ENCODE measurements around the gene PPP6R2. TPM values are rescaled to one million over a fixed set of nuclear protein-coding genes. Genes with fewer than 3 reads are reported as not detected.

Gene PPP6R2
- total and polyA plus RNA-seq, 2 of the 8 experiments (the other 6 are each of a cell fraction or from before 2014, with no cell fraction given), result 25.0 to 32.2 TPM

DNA sequence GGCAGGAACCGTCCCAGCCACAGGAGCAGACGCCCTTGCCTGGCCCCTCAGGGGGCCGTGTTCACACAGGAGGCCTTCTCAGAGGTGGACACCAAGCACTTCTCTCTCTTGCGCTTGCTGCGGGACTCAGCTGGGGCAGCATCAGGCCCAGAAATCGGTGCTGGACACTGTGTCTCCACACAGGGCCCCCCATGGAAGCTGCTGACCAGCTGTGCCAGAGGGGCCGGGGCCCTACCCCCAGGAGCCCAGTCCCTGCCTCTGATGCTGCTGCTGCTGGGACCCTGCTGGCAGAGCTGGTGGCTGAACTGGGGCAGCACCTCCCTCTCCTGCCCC lies 39.6 kb upstream of the PPP6R2 start:
- H3K14ac ChIP-seq (ENCODE audit: insufficient read length), result no peak overlapping the region
- no peak overlapping the region for H4K5ac ChIP-seq (ENCODE audit: insufficient read length, low read depth, low read length)
- no peak overlapping the region for H2BK20ac ChIP-seq (ENCODE audit: low read length)
- no peak for FAIRE-seq
- peaks cover 3 to 41% (median 27%) of the 10 kb centered on the region in 4 experiments for H3K4me1 ChIP-seq (replicated peaks in 1 of 4; ENCODE audit: control insufficient read depth in 3 of 4, insufficient read depth in 4 of 4, low read length in 3 of 4)
- peaks cover 11% of the 10 kb centered on the region; the same call in 1 of the 2 replicates for H3K23me2 ChIP-seq (ENCODE audit: low read depth, low read length)
- H3K9me3 ChIP-seq (ENCODE audit: insufficient read depth in 2 of 2, low read depth in 1 of 2, low read length in 1 of 2), result no peaks in the 10 kb centered on the region; a peak in 1 of 4 replicates
- H4K91ac ChIP-seq (replicated peaks; ENCODE audit: insufficient read length, low read length), result no peak overlapping the region
- no peak overlapping the region for H2BK15ac ChIP-seq (ENCODE audit: low read length)
- H3K4me3 ChIP-seq (ENCODE audit: extremely low read depth in 1 of 4, insufficient read depth in 2 of 4, low read depth in 3 of 4, low read length in 4 of 4), result no peak overlapping the region
- H2BK5ac ChIP-seq (ENCODE audit: low read depth, low read length), result peak overlapping the region; percentile 9; the same call in 1 of the 2 replicates
- no peak overlapping the region for H2BK12ac ChIP-seq (ENCODE audit: low read depth, low read length)
- H2AFZ ChIP-seq (ENCODE audit: low read length), result no peak overlapping the region
- no peak overlapping the region for H3K4ac ChIP-seq (replicated peaks; ENCODE audit: insufficient read length, low read depth, low read length)
- H3K18ac ChIP-seq (ENCODE audit: extremely low read depth, low read length), result no peak overlapping the region
- no peak overlapping the region for H3K4me2 ChIP-seq (ENCODE audit: insufficient read depth in 1 of 2, low read depth in 2 of 2, low read length in 2 of 2)
- no peak overlapping the region for H2AK5ac ChIP-seq (ENCODE audit: low read depth, low read length)
- WGBS, 2 experiments (ENCODE audit: extremely low coverage in 1 of 2, insufficient coverage in 1 of 2, insufficient read length in 1 of 2, insufficient replicate concordance in 2 of 2, low coverage in 1 of 2, low lambda C conversion rate in 2 of 2, missing lambda C conversion rate in 1 of 2), result 93% methylated on average over 2 of the region's 7 CpGs; no CpG with 5 or more reads in 1 of the 2 experiments
- DNase-seq (ENCODE audit: low read depth in 1 of 2, low spot score in 2 of 2), result no peak
- H2BK120ac ChIP-seq (replicated peaks; ENCODE audit: low read depth, low read length), result no peak overlapping the region
- H4K8ac ChIP-seq (ENCODE audit: extremely low read depth, insufficient read depth, low read length), result no peak overlapping the region; the same call in 1 of the 2 replicates
- no peaks in the 10 kb centered on the region for H3K36me3 ChIP-seq (ENCODE audit: control insufficient read depth in 2 of 4, insufficient read depth in 4 of 4, low read length in 3 of 4)
- ChIA-PET POLR2A (ENCODE audit: partially characterized antibody) (interaction anchor here (0.7 to 2.4 kb wide), 2 partner anchors 9 to 13 kb away, joined by 3 to 15 read pairs; no protein-coding TSS in a partner anchor), CTCF (ENCODE audit: partially characterized antibody) (interaction anchor here (0.8 to 3.2 kb wide), 8 partner anchors 9 to 51 kb away, joined by 3 to 16 read pairs (median 6); no protein-coding TSS in a partner anchor)
- H4K20me1 ChIP-seq (replicated peaks in 1 of 2; ENCODE audit: control insufficient read depth in 1 of 2, insufficient read depth in 2 of 2, low read length in 2 of 2), result peaks cover 8 to 27% of the 10 kb centered on the region in 2 experiments
- no peak overlapping the region for H3K23ac ChIP-seq (ENCODE audit: insufficient read length)
- no peak overlapping the region for H3K27ac ChIP-seq (ENCODE audit: low read depth, low read length)
- H3K56ac ChIP-seq (replicated peaks; ENCODE audit: insufficient read length, low read depth, low read length), result no peak overlapping the region
- H3K79me2 ChIP-seq (ENCODE audit: control insufficient read depth in 1 of 2, insufficient read depth in 2 of 2, low read length in 2 of 2), result peaks cover 0 to 14% of the 10 kb centered on the region in 2 experiments; a peak in 2 of 4 replicates
- no peaks in the 10 kb centered on the region; a peak in 2 of 7 replicates for H3K27me3 ChIP-seq (replicated peaks in 1 of 4; ENCODE audit: control insufficient read depth in 3 of 4, extremely low read depth in 1 of 4, insufficient read depth in 3 of 4, low read length in 3 of 4)
- no peak overlapping the region for H3K9ac ChIP-seq (replicated peaks in 1 of 4; ENCODE audit: extremely low read depth in 1 of 4, low read depth in 3 of 4, low read length in 3 of 4)
- peaks cover 4% of the 10 kb centered on the region for H3K79me1 ChIP-seq (ENCODE audit: low read depth, low read length)
- TF ChIP-seq SIRT6 (IDR thresholded peaks at IDR 0.05; ENCODE audit: low read length) (no peak), JUN (IDR thresholded peaks at IDR 0.05; ENCODE audit: low read depth, low read length) (no peak), ZNF274 (IDR thresholded peaks at IDR 0.05; ENCODE audit: borderline replicate concordance, extremely low read depth, low read length) (no peak), FOSL1 (IDR thresholded peaks at IDR 0.05; ENCODE audit: insufficient read depth, low read depth, low read length) (no peak), YY1 (IDR thresholded peaks at IDR 0.05; ENCODE audit: low read depth, low read length) (no peak), TEAD4 (IDR thresholded peaks at IDR 0.05; ENCODE audit: low read depth, low read length) (no peak), RNF2 (IDR thresholded peaks at IDR 0.05; ENCODE audit: borderline replicate concordance, low read depth, low read length, missing control alignments, poor library complexity, severe bottlenecking) (no peak), PHF8 (conservative IDR thresholded peaks at IDR 0.05; ENCODE audit: low read depth, low read length) (no peak), CBX8 (IDR thresholded peaks at IDR 0.05; ENCODE audit: borderline replicate concordance, low read depth, low read length) (no peak), SIN3A (conservative IDR thresholded peaks at IDR 0.05 in 1 of 2, IDR thresholded peaks at IDR 0.05 in 1 of 2; ENCODE audit: low read depth in 1 of 2, low read length in 2 of 2) (no peak), CTBP2 (IDR thresholded peaks at IDR 0.05; ENCODE audit: borderline replicate concordance, insufficient read depth, insufficient read length, low read length) (no peak), EZH2 (IDR thresholded peaks at IDR 0.05; ENCODE audit: low read depth, low read length, severe bottlenecking) (no peak), RXRA (IDR thresholded peaks at IDR 0.05; ENCODE audit: insufficient read depth, low read depth, low read length) (no peak)
